H9 (cell line): Measurements from ENCODE around the gene MRGPRF. TPM values are rescaled to one million over a fixed set of nuclear protein-coding genes. Genes with fewer than 3 reads are reported as not detected.

Experiments
- DNase-seq: peaks from one replicate; pipeline ENCODE4 v3.0.0-alpha.2; 2017
- H2AFZ ChIP-seq: one replicate; pipeline ENCODE4 v1.6.1; 2013; ENCODE audit warnings: mild to moderate bottlenecking, low read length, control low read depth, moderate library complexity
- H2AK5ac ChIP-seq: 2 replicates; pipeline ENCODE4 v1.6.1; 2013; ENCODE audit warnings: low read length, control low read depth, mixed read lengths; ENCODE audit not compliant: insufficient read length
- H2BK120ac ChIP-seq: one replicate; pipeline ENCODE4 v1.6.1; 2013; ENCODE audit warnings: low read depth, mild to moderate bottlenecking, low read length, control low read depth, inconsistent platforms; ENCODE audit not compliant: poor library complexity, severe bottlenecking
- H2BK12ac ChIP-seq: 2 replicates; pipeline ENCODE4 v1.6.1; 2013; ENCODE audit warnings: low read length, control low read depth, mixed read lengths, low read depth; ENCODE audit not compliant: insufficient read length
- H2BK15ac ChIP-seq: 2 replicates; pipeline ENCODE4 v1.6.1; 2013; ENCODE audit warnings: low read depth, low read length, control low read depth
- H2BK20ac ChIP-seq: one replicate; pipeline ENCODE4 v1.6.1; 2013; ENCODE audit warnings: low read depth, mild to moderate bottlenecking, low read length, control low read depth, inconsistent platforms; ENCODE audit not compliant: poor library complexity, severe bottlenecking
- H2BK5ac ChIP-seq: 2 replicates; pipeline ENCODE4 v1.6.1; 2013; ENCODE audit warnings: low read length, control low read depth, mixed read lengths; ENCODE audit not compliant: insufficient read length
- H3K14ac ChIP-seq: 2 replicates; pipeline ENCODE4 v1.6.1; 2013; ENCODE audit warnings: low read length, control low read depth; ENCODE audit not compliant: insufficient read depth
- H3K18ac ChIP-seq: 2 replicates; pipeline ENCODE4 v1.6.1; 2013; ENCODE audit warnings: low read depth, mild to moderate bottlenecking, mixed read lengths, low read length, control low read depth; ENCODE audit not compliant: insufficient read length
- H3K23ac ChIP-seq: 2 replicates; pipeline ENCODE4 v1.6.1; 2013; ENCODE audit warnings: low read length, control low read depth, mixed read lengths, low read depth; ENCODE audit not compliant: insufficient read length
- H3K23me2 ChIP-seq: 2 replicates; pipeline ENCODE4 v1.6.1; 2013; ENCODE audit warnings: low read depth, mild to moderate bottlenecking, mixed read lengths, low read length, control low read depth; ENCODE audit not compliant: insufficient read length, poor library complexity, severe bottlenecking
- H3K27ac ChIP-seq: 2 replicates; pipeline ENCODE4 v1.5.1; 2013; ENCODE audit warnings: low read length, control low read depth, mixed read lengths, low read depth; ENCODE audit not compliant: insufficient read length
- H3K27me3 ChIP-seq: 2 replicates; pipeline ENCODE4 v1.6.1; 2013; ENCODE audit warnings: low read length, control low read depth, inconsistent platforms; ENCODE audit not compliant: insufficient read depth
- H3K4ac ChIP-seq: 2 replicates; pipeline ENCODE4 v1.6.1; 2013; ENCODE audit warnings: low read depth, mild to moderate bottlenecking, control low read depth, inconsistent platforms, low read length, moderate library complexity
- H3K4me1 ChIP-seq: 2 replicates; pipeline ENCODE4 v1.6.1; 2013; ENCODE audit warnings: low read length, control low read depth, inconsistent platforms; ENCODE audit not compliant: insufficient read depth
- H3K4me2 ChIP-seq: 2 replicates; pipeline ENCODE4 v1.6.1; 2013; ENCODE audit warnings: low read length, control low read depth, mixed read lengths; ENCODE audit not compliant: insufficient read length, insufficient read depth
- H3K56ac ChIP-seq: 2 replicates; pipeline ENCODE4 v1.6.1; 2013; ENCODE audit warnings: low read depth, mild to moderate bottlenecking, mixed read lengths, low read length, control low read depth; ENCODE audit not compliant: insufficient read length
- H3K79me1 ChIP-seq: 2 replicates; pipeline ENCODE4 v1.6.1; 2013; ENCODE audit warnings: low read depth, mild to moderate bottlenecking, moderate library complexity, low read length, control low read depth, inconsistent platforms; ENCODE audit not compliant: insufficient read depth, poor library complexity, severe bottlenecking
- H3K79me2 ChIP-seq: 2 replicates; pipeline ENCODE4 v1.6.1; 2013; ENCODE audit warnings: low read length, control low read depth, inconsistent platforms; ENCODE audit not compliant: insufficient read depth
- H3K9ac ChIP-seq: 2 replicates; pipeline ENCODE4 v1.6.1; 2013; ENCODE audit warnings: low read length, control low read depth, mixed read lengths; ENCODE audit not compliant: insufficient read length; ENCODE audit errors: extremely low read depth
- H3K9me3 ChIP-seq: one replicate; pipeline ENCODE4 v1.6.1; 2013; ENCODE audit warnings: low read depth, low read length, inconsistent platforms; ENCODE audit not compliant: control insufficient read depth
- H3T11ph ChIP-seq: one replicate; pipeline ENCODE4 v1.6.1; 2013; ENCODE audit warnings: mild to moderate bottlenecking, low read length, control low read depth, inconsistent platforms
- H4K20me1 ChIP-seq: one replicate; pipeline ENCODE4 v1.6.1; 2013; ENCODE audit not compliant: control insufficient read depth, insufficient read length, insufficient read depth
- H4K5ac ChIP-seq: 2 replicates; pipeline ENCODE4 v1.6.1; 2013; ENCODE audit warnings: low read depth, mild to moderate bottlenecking, mixed read lengths, low read length, control low read depth; ENCODE audit not compliant: insufficient read length
- H4K8ac ChIP-seq: replicated peaks from 2 replicates; pipeline ENCODE4 v1.6.1; 2013; ENCODE audit warnings: low read length, control low read depth, mixed read lengths, low read depth; ENCODE audit not compliant: insufficient read length
- H4K91ac ChIP-seq: 2 replicates; pipeline ENCODE4 v1.6.1; 2013; ENCODE audit warnings: low read depth, mild to moderate bottlenecking, moderate library complexity, mixed read lengths, low read length, control low read depth; ENCODE audit not compliant: insufficient read length
- H3K27ac Mint-ChIP-seq, 3 experiments: 2 replicates in 2 of 3; 3 replicates in 1 of 3; pipeline ENCODE4 v1.8.0; 2020 to 2021; ENCODE audit warnings: mixed read lengths in 3 of 3, mild to moderate bottlenecking in 1 of 3, moderate library complexity in 1 of 3
- H3K27me3 Mint-ChIP-seq: 2 replicates; pipeline ENCODE4 v1.8.0; 2021; ENCODE audit warnings: low read depth, mild to moderate bottlenecking, moderate library complexity, mixed read lengths
- H3K36me3 Mint-ChIP-seq, 3 experiments: 2 replicates in 2 of 3; 3 replicates in 1 of 3; pipeline ENCODE4 v1.8.0; 2020 to 2021; ENCODE audit warnings: low read depth in 3 of 3, mixed read lengths in 3 of 3; ENCODE audit not compliant: insufficient read depth in 1 of 3
- H3K4me1 Mint-ChIP-seq, 2 experiments: 2 replicates each; pipeline ENCODE4 v1.8.0; 2020; ENCODE audit warnings: mixed read lengths in 2 of 2
- H3K4me3 Mint-ChIP-seq, 2 experiments: 2 replicates in 1 of 2; 3 replicates in 1 of 2; pipeline ENCODE4 v1.8.0; 2020 to 2021; ENCODE audit warnings: mild to moderate bottlenecking in 2 of 2, mixed read lengths in 2 of 2, moderate library complexity in 1 of 2
- H3K9me3 Mint-ChIP-seq, 2 experiments: 2 replicates in 1 of 2; 3 replicates in 1 of 2; pipeline ENCODE4 v1.8.0; 2020; ENCODE audit warnings: mild to moderate bottlenecking in 2 of 2, mixed read lengths in 2 of 2, moderate library complexity in 1 of 2
- CTCF ChIP-seq: fragments of 200-600 bp; sonication (generic); conservative IDR thresholded peaks from 3 replicates; pipeline ENCODE4 v1.8.0; 2021; ENCODE audit warnings: antibody characterized with exemption, mild to moderate bottlenecking
- WGBS: extraction: QIAGEN DNeasy Blood & Tissue Kit; methylation state at CpG from one replicate; pipeline ENCODE4 v1.1.7; 2013; ENCODE audit warnings: missing lambda C conversion rate, low lambda C conversion rate, mixed read lengths; ENCODE audit not compliant: insufficient read length; ENCODE audit errors: extremely low coverage; 5-methylcytosine and 5-hydroxymethylcytosine counted together
- total RNA-seq: library from RNA; stranded (reverse); gene quantifications from 2 replicates; pipeline ENCODE4 v1.2.1, GENCODE V29; 2021

Gene MRGPRF
- total RNA-seq, 1 experiment from 2014 or later = 4.0 TPM

- no peak overlapping the region for H2BK15ac ChIP-seq
- H3K56ac ChIP-seq = no peak overlapping the region
- H3K23ac ChIP-seq = no peak overlapping the region
- no peak overlapping the region; the same call in 1 of the 2 replicates for H3K14ac ChIP-seq
- no peak overlapping the region for H2AK5ac ChIP-seq
- TF ChIP-seq CTCF = no peak
- H2BK20ac ChIP-seq = no peak overlapping the region
- no peak overlapping the region for H4K8ac ChIP-seq
- H3K4me2 ChIP-seq = no peak overlapping the region
- no peak overlapping the region for H2AFZ ChIP-seq
- no peak overlapping the region for H2BK12ac ChIP-seq
- no peak overlapping the region for H4K5ac ChIP-seq
- H3K4me1 Mint-ChIP-seq = peaks cover 2 to 4% of the 10 kb centered on the region in 2 experiments; a peak in 2 of 4 replicates
- H3K9ac ChIP-seq = no peak overlapping the region
- no peak overlapping the region for H3T11ph ChIP-seq
- H3K27ac Mint-ChIP-seq = no peak overlapping the region
- no peaks in the 10 kb centered on the region for H4K20me1 ChIP-seq
- no peaks in the 10 kb centered on the region for H3K36me3 Mint-ChIP-seq
- H4K91ac ChIP-seq = no peak overlapping the region
- H3K18ac ChIP-seq = no peak overlapping the region
- H3K79me1 ChIP-seq = no peaks in the 10 kb centered on the region
- WGBS = no CpG with 5 or more reads among the region's 9 CpGs
- H2BK120ac ChIP-seq = no peak overlapping the region
- H2BK5ac ChIP-seq = no peak overlapping the region
- H3K4me1 ChIP-seq = no peaks in the 10 kb centered on the region
- no peak overlapping the region for H3K4ac ChIP-seq
- peaks cover 0 to 3% of the 10 kb centered on the region in 2 experiments; a peak in 1 of 5 replicates for H3K9me3 Mint-ChIP-seq
- H3K27me3 Mint-ChIP-seq = peaks cover 4% of the 10 kb centered on the region
- no peak overlapping the region for H3K4me3 Mint-ChIP-seq
- no peaks in the 10 kb centered on the region for H3K79me2 ChIP-seq
- H3K9me3 ChIP-seq = no peaks in the 10 kb centered on the region
- no peaks in the 10 kb centered on the region for H3K27me3 ChIP-seq
- no peak overlapping the region for H3K27ac ChIP-seq
- DNase-seq = no peak
- peaks cover 2% of the 10 kb centered on the region for H3K23me2 ChIP-seq
Measured at GRCh38 chr11:68966894-68967780, 45.9 kb downstream of the MRGPRF start.
